SJCRH30 (cell line): ENCODE data around the gene MYO1B. TPM values are rescaled to one million over a fixed set of nuclear protein-coding genes. Genes with fewer than 3 reads are reported as not detected.

ENCODE experiments used
- DNase-seq, 2 experiments: peaks; one replicate each; pipeline ENCODE4 v3.0.0-alpha.2; 2015 to 2020
- H3K27ac ChIP-seq: fragments of 250-450 bp; sonication (Bioruptor Pico); 2 replicates; pipeline ENCODE4 v1.5.1; 2020; ENCODE audit warnings: mild to moderate bottlenecking, moderate library complexity
- H3K27me3 ChIP-seq: fragments of 250-450 bp; sonication (Bioruptor Pico); 2 replicates; pipeline ENCODE4 v1.5.1; 2020; ENCODE audit warnings: mild to moderate bottlenecking, moderate library complexity
- H3K36me3 ChIP-seq: fragments of 250-450 bp; sonication (Bioruptor Pico); 2 replicates; pipeline ENCODE4 v1.5.1; 2020; ENCODE audit warnings: mild to moderate bottlenecking, moderate library complexity
- H3K4me1 ChIP-seq: fragments of 250-450 bp; sonication (Bioruptor Pico); 2 replicates; pipeline ENCODE4 v1.5.1; 2020; ENCODE audit warnings: mild to moderate bottlenecking, moderate library complexity
- H3K4me3 ChIP-seq: fragments of 250-450 bp; sonication (Bioruptor Pico); 2 replicates; pipeline ENCODE4 v1.5.1; 2020; ENCODE audit warnings: mild to moderate bottlenecking, moderate library complexity
- H3K9me3 ChIP-seq: fragments of 250-450 bp; sonication (Bioruptor Pico); replicated peaks from 2 replicates; pipeline ENCODE4 v1.5.1; 2020; ENCODE audit warnings: mild to moderate bottlenecking, moderate library complexity
- total RNA-seq: library from RNA; depleted of rRNA; stranded (reverse); fragments of >200 nt; shearing (Covaris generic); gene quantifications from 2 replicates; pipeline ENCODE4 v1.2.3, GENCODE V29; 2014

The MYO1B gene
- total RNA-seq, 1 experiment from 2014 or later = 265 TPM

GRCh38 chr2:191321861-191322662 is 76.9 kb downstream of the MYO1B start:
- Histone ChIP-seq H3K4me3 (no peak overlapping the region), H3K4me1 (peaks cover 44% of the 10 kb centered on the region), H3K27ac (peak overlapping the region; percentile 17), H3K9me3 (peaks cover 21% of the 10 kb centered on the region), H3K27me3 (no peaks in the 10 kb centered on the region), H3K36me3 (peaks cover 4% of the 10 kb centered on the region; the same call in 1 of the 2 replicates)
- peak; percentile 91 to 98 for DNase-seq

- peak; percentile 32 to 60 for DNase-seq
- Histone ChIP-seq H3K27me3 (no peaks in the 10 kb centered on the region), H3K4me1 (peaks cover 40% of the 10 kb centered on the region), H3K27ac (peak overlapping the region; percentile 17), H3K36me3 (peaks cover 4% of the 10 kb centered on the region; the same call in 1 of the 2 replicates), H3K4me3 (no peak overlapping the region), H3K9me3 (peaks cover 21% of the 10 kb centered on the region)
Measured at GRCh38 chr2:191322828-191323506, 77.8 kb downstream of the MYO1B start.

DNA sequence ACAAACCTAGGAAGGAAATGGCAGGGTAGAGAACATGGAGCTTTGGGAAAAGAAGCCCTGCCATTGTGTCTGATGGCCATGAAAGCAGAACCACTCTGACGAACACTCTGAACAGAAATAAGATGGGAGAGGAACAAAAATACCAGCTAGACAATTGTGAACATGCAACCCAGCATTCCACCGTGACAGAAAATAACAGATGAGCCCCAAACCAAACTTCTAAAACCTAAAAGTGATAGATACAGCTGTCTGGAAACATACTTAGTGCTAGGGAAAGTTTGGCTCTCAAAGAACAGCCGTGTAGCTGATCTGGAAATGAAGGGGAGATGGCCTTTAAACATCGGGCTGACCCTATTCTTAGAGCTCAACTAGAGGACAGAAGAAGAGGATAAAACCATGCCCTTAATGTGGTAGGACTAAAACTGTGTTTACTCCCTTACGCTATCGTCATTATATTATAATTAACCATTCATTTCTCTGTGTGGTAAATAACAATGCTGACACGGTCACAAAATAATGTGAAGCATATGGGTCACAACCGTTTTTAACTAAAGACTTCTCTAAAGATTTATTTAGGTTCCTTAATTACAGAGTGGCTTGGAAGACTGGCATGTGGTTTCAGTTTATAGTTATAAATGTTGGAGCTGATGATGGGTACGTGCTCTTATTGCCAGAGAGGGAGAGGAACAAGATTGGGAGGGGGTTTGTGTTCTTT is 80.6 kb downstream of the MYO1B start:
- Histone ChIP-seq H3K27ac (no peak overlapping the region), H3K9me3 (peaks cover 21% of the 10 kb centered on the region), H3K4me3 (no peak overlapping the region), H3K36me3 (peaks cover 17% of the 10 kb centered on the region), H3K4me1 (peaks cover 27% of the 10 kb centered on the region), H3K27me3 (no peaks in the 10 kb centered on the region)
- no peak for DNase-seq

DNA sequence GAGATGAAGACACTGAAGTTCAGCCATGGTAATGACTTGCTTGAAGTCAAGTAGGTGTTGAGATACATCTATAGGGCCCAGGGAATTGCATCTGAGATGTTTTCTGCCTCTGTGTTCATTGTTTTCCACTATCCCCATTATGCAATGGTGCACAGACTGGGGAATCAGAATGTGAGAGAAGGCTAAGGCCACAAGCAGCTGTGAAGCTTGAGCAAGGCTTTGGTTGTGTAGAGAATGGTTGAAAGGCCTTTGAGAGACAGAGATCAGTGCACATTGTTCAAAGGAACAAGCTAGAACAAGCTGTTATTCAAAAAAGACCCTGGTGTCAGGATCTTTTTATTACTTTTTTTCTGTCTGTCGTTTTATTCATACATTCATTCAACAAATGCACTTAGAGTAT is 82.3 kb downstream of the MYO1B start:
- peaks cover 10% of the 10 kb centered on the region for H3K4me1 ChIP-seq
- H3K4me3 ChIP-seq = no peak overlapping the region
- no peaks in the 10 kb centered on the region for H3K27me3 ChIP-seq
- peaks cover 21% of the 10 kb centered on the region for H3K9me3 ChIP-seq
- no peak overlapping the region for H3K27ac ChIP-seq
- peaks cover 29% of the 10 kb centered on the region for H3K36me3 ChIP-seq
- DNase-seq = no peak

DNA sequence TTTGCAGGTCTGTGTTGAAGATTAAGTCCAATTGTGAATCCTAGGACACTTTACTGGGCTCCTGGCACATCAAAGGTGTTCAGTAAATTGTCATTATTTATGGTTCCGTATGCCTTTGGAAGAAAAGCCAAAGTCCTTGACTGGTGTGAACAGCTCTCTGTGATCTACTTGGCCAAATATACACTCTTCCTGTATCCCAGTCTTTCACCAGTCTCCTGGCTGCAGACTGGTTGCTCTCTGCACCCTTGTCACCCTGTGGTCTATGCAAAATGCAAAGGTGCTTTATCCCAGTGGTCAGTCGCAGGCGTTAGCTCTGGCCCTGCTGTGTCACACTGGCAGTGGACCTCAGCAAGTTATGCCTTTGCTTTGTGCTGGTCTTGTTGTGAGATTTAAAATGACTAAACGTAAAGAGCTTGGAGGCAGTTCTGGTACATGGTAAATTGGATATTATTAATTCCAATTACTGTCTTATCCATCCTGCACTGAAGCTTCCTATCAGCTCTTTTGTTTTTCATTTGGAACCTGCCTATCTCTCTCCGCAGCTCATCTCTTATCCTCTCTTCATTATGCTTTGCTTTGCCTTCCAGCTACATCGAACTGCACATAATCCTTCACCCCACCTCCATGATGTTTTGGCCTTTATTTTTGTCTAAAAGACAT is 83.1 kb downstream of the MYO1B start:
- peaks cover 36% of the 10 kb centered on the region for H3K36me3 ChIP-seq
- no peak overlapping the region for H3K27ac ChIP-seq
- DNase-seq = no peak
- H3K4me3 ChIP-seq = no peak overlapping the region
- H3K4me1 ChIP-seq = peaks cover 2% of the 10 kb centered on the region
- H3K27me3 ChIP-seq = no peaks in the 10 kb centered on the region
- H3K9me3 ChIP-seq = peaks cover 20% of the 10 kb centered on the region

GRCh38 chr2:191329841-191330240 is 84.6 kb downstream of the MYO1B start:
- Histone ChIP-seq H3K4me1 (no peaks in the 10 kb centered on the region), H3K27me3 (no peaks in the 10 kb centered on the region), H3K27ac (no peak overlapping the region), H3K4me3 (no peak overlapping the region), H3K9me3 (peaks cover 4% of the 10 kb centered on the region), H3K36me3 (peaks cover 44% of the 10 kb centered on the region)
- no peak for DNase-seq

- Histone ChIP-seq H3K36me3 (peaks cover 45% of the 10 kb centered on the region), H3K27ac (no peak overlapping the region), H3K27me3 (no peaks in the 10 kb centered on the region), H3K4me3 (no peak overlapping the region), H3K4me1 (no peaks in the 10 kb centered on the region), H3K9me3 (no peaks in the 10 kb centered on the region)
- DNase-seq = no peak
Measured at GRCh38 chr2:191333911-191334357, 88.7 kb downstream of the MYO1B start.

GRCh38 chr2:191335875-191336464 is 90.8 kb downstream of the MYO1B start:
- H3K27ac ChIP-seq = no peak overlapping the region
- H3K27me3 ChIP-seq = no peaks in the 10 kb centered on the region
- H3K4me3 ChIP-seq = no peak overlapping the region
- DNase-seq = no peak
- H3K9me3 ChIP-seq = no peaks in the 10 kb centered on the region
- H3K4me1 ChIP-seq = no peaks in the 10 kb centered on the region
- peaks cover 31% of the 10 kb centered on the region for H3K36me3 ChIP-seq

GRCh38 chr2:191341436-191341835 is 96.2 kb downstream of the MYO1B start:
- Histone ChIP-seq H3K27me3 (no peaks in the 10 kb centered on the region), H3K27ac (no peak overlapping the region), H3K36me3 (peaks cover 39% of the 10 kb centered on the region), H3K9me3 (no peaks in the 10 kb centered on the region), H3K4me1 (peaks cover 11% of the 10 kb centered on the region; the same call in 1 of the 2 replicates), H3K4me3 (no peak overlapping the region)
- DNase-seq = no peak

GRCh38 chr2:191343796-191344338 is 98.7 kb downstream of the MYO1B start:
- no peak for DNase-seq

GRCh38 chr2:191345788-191346187 is 100.6 kb downstream of the MYO1B start:
- Histone ChIP-seq H3K27ac (no peak overlapping the region), H3K36me3 (peaks cover 50% of the 10 kb centered on the region), H3K4me1 (peaks cover 11% of the 10 kb centered on the region; the same call in 1 of the 2 replicates), H3K27me3 (no peaks in the 10 kb centered on the region), H3K4me3 (no peak overlapping the region), H3K9me3 (no peaks in the 10 kb centered on the region)
- no peak for DNase-seq

More at GRCh38 chr2:191343796-191344338, 98.7 kb downstream of the MYO1B start:
- peaks cover 11% of the 10 kb centered on the region; the same call in 1 of the 2 replicates for H3K4me1 ChIP-seq
- H3K36me3 ChIP-seq = peaks cover 45% of the 10 kb centered on the region
- no peak overlapping the region for H3K4me3 ChIP-seq
- H3K27me3 ChIP-seq = no peaks in the 10 kb centered on the region
- H3K27ac ChIP-seq = no peak overlapping the region
- no peaks in the 10 kb centered on the region for H3K9me3 ChIP-seq

GRCh38 chr2:191347154-191347553 is 102.0 kb downstream of the MYO1B start:
- peaks cover 51% of the 10 kb centered on the region for H3K36me3 ChIP-seq
- H3K27ac ChIP-seq = no peak overlapping the region
- peaks cover 11% of the 10 kb centered on the region for H3K4me1 ChIP-seq
- no peak for DNase-seq
- H3K4me3 ChIP-seq = no peak overlapping the region
- no peaks in the 10 kb centered on the region for H3K27me3 ChIP-seq
- no peaks in the 10 kb centered on the region for H3K9me3 ChIP-seq

- Histone ChIP-seq H3K36me3 (peaks cover 51% of the 10 kb centered on the region), H3K27me3 (no peaks in the 10 kb centered on the region), H3K4me1 (peaks cover 11% of the 10 kb centered on the region), H3K4me3 (no peak overlapping the region), H3K9me3 (0 out of 2 replicates have a peak, but pooled peaks cover 3% of the 10 kb centered on the region), H3K27ac (no peak overlapping the region)
- DNase-seq = no peak
Measured at GRCh38 chr2:191347881-191348280, 102.7 kb downstream of the MYO1B start.

DNA sequence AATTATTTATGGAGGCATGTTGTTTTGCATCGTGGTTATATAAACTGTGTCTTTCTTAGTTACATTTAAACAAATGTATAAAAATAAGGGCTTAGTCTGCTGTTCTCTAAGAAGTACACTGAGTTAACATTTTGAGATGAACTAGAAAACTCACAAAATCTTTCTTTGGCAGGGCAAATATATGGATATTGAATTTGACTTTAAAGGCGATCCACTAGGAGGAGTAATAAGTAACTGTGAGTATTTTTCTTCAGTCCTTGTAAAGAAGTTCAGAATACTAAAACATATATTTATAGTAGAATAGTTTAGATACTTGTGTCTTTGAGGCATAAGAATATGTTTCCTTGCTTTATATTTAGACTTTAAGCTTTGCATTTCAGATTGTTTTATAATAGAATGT is 104.8 kb downstream of the MYO1B start:
- peaks cover 58% of the 10 kb centered on the region for H3K36me3 ChIP-seq
- 0 out of 2 replicates have a peak, but pooled peaks cover 3% of the 10 kb centered on the region for H3K9me3 ChIP-seq
- H3K27me3 ChIP-seq = no peaks in the 10 kb centered on the region
- H3K4me1 ChIP-seq = peaks cover 8% of the 10 kb centered on the region
- no peak overlapping the region for H3K27ac ChIP-seq
- H3K4me3 ChIP-seq = no peak overlapping the region
- DNase-seq = no peak
